K562 (cell line): ENCODE results near the gene COX6B1. TPM values are rescaled to one million over a fixed set of nuclear protein-coding genes. Genes with fewer than 3 reads are reported as not detected.

Experiments used
- HDAC8 ChIP-seq: fragments of 450-650 bp; IDR thresholded peaks from 2 replicates; pipeline ENCODE4 v1.6.1; 2016; ENCODE audit warnings: mild to moderate bottlenecking, missing genetic modification characterization, moderate library complexity, missing compliant biosample characterization
- NRF1 ChIP-seq, 2 experiments: fragments of 450-650 bp; IDR thresholded peaks in 1 of 2; conservative IDR thresholded peaks in 1 of 2; 2 replicates each; pipeline ENCODE4 v1.6.1; 2014; ENCODE audit warnings: mild to moderate bottlenecking in 2 of 2
- TCF7L2 ChIP-seq: fragments of 150-350 bp; IDR thresholded peaks from 2 replicates; pipeline ENCODE4 v1.6.1; 2016; ENCODE audit warnings: low read depth, mild to moderate bottlenecking, low read length, moderate library complexity
- ZNF224 ChIP-seq: sonication (generic); formaldehyde crosslinking; IDR thresholded peaks from 2 replicates; pipeline ENCODE4 v1.8.0; 2022; ENCODE audit warnings: mild to moderate bottlenecking, missing genetic modification reagents
- polyA plus RNA-seq, 8 experiments: library from polyadenylated mRNA; depleted of rRNA in 4 of 8; stranded (reverse) in 5 of 8; unstranded in 3 of 8; fragments of >200 nt; fragmentation: Nextera tagmentation in 2 of 8; fragmentation: Illumina TruSeq in 1 of 8; extraction: Ambion mirVana in 2 of 8; extraction: Trizol in 1 of 8; gene quantifications; 2 replicates each; pipeline versions ENCODE4 v1.2.1 to v1.2.3, GENCODE V29; 2011 to 2014; ENCODE audit warnings: inconsistent platforms in 1 of 8, missing spikeins in 1 of 8
- total RNA-seq, 7 experiments: library from RNA; depleted of rRNA in 6 of 7; stranded (reverse); fragments of >200 nt in 6 of 7; fragmentation: Illumina TruSeq in 2 of 7; extraction: Trizol in 2 of 7; gene quantifications; 2 replicates each; pipeline versions ENCODE4 v1.2.1 to v1.2.3, GENCODE V29; 2011 to 2021; ENCODE audit warnings: low replicate concordance in 1 of 7
- TF ChIP-seq, protein P1 (sequence below): sonication (generic); formaldehyde crosslinking; IDR thresholded peaks from 2 replicates; pipeline ENCODE4 v1.8.0; 2022; ENCODE audit warnings: mild to moderate bottlenecking, missing genetic modification reagents

COX6B1 gene
- total and polyA plus RNA-seq, 9 of the 15 experiments (the other 6 are each of a cell fraction or from before 2014, with no cell fraction given) = 777 to 2,393 (median 1,219) TPM

DNA sequence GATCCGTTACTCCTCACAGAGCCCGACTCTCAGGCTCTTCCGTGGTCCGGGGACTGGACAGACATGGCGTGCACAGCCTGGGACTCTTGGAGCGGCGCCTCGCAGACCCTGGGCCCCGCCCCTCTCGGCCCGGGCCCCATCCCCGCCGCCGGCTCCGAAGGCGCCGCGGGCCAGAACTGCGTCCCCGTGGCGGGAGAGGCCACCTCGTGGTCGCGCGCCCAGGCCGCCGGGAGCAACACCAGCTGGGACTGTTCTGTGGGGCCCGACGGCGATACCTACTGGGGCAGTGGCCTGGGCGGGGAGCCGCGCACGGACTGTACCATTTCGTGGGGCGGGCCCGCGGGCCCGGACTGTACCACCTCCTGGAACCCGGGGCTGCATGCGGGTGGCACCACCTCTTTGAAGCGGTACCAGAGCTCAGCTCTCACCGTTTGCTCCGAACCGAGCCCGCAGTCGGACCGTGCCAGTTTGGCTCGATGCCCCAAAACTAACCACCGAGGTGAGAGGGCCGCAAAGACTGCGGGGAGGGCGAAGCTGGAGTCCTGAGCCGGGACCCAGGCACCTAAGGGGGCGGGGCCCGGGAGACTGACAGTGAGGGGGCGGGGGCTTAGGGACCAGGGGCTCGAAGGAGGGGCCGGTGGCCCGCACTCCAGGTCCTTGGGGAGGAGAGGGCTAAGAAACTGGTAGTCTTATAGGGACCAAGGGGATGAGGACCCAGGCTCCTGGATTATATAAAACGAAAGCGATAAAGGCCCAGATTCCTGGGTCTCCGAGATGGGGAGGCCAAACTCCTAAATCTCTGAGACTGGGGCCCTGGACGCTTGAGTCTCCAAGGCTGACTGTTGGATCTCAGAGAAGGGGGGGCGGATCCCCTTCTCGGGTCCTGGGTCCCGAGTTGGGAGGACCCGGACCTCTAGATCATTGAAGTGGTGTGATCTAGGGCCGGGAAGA, 4.6 kb upstream of the COX6B1 start (continued):
- TF ChIP-seq, protein P1, sequence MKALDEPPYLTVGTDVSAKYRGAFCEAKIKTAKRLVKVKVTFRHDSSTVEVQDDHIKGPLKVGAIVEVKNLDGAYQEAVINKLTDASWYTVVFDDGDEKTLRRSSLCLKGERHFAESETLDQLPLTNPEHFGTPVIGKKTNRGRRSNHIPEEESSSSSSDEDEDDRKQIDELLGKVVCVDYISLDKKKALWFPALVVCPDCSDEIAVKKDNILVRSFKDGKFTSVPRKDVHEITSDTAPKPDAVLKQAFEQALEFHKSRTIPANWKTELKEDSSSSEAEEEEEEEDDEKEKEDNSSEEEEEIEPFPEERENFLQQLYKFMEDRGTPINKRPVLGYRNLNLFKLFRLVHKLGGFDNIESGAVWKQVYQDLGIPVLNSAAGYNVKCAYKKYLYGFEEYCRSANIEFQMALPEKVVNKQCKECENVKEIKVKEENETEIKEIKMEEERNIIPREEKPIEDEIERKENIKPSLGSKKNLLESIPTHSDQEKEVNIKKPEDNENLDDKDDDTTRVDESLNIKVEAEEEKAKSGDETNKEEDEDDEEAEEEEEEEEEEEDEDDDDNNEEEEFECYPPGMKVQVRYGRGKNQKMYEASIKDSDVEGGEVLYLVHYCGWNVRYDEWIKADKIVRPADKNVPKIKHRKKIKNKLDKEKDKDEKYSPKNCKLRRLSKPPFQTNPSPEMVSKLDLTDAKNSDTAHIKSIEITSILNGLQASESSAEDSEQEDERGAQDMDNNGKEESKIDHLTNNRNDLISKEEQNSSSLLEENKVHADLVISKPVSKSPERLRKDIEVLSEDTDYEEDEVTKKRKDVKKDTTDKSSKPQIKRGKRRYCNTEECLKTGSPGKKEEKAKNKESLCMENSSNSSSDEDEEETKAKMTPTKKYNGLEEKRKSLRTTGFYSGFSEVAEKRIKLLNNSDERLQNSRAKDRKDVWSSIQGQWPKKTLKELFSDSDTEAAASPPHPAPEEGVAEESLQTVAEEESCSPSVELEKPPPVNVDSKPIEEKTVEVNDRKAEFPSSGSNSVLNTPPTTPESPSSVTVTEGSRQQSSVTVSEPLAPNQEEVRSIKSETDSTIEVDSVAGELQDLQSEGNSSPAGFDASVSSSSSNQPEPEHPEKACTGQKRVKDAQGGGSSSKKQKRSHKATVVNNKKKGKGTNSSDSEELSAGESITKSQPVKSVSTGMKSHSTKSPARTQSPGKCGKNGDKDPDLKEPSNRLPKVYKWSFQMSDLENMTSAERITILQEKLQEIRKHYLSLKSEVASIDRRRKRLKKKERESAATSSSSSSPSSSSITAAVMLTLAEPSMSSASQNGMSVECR = peak; percentile 96
- 0 out of 2 replicates have a peak, but pooled peaks have one; percentile 37 for TF ChIP-seq HDAC8
- TF ChIP-seq NRF1 (conservative IDR thresholded peaks at IDR 0.05 in 1 of 2, IDR thresholded peaks at IDR 0.05 in 1 of 2) = peak; percentile 65 to 70; a peak in 3 of 4 replicates
- peak; percentile 95 for TF ChIP-seq ZNF224
- TF ChIP-seq TCF7L2 = peak; percentile 97
- TF ChIP-seq, all 486 proteins: peak for 169
